AG04450 (cell line): ENCODE measurements around the gene GCLC. TPM values are rescaled to one million over a fixed set of nuclear protein-coding genes. Genes with fewer than 3 reads are reported as not detected.

Experiments used
- CTCF ChIA-PET: fragments of 300-600, 350-600 bp; formaldehyde crosslinking; extraction: SDS; loops from one replicate; lab custom pipeline; 2022; ENCODE audit warnings: antibody characterized with exemption, inconsistent platforms; lab: Charles Lee
- POLR2A ChIA-PET: fragments of 350-600 bp; formaldehyde crosslinking; extraction: SDS; loops from one replicate; lab custom pipeline; 2021; ENCODE audit warnings: antibody characterized with exemption, inconsistent platforms; lab: Yijun Ruan, JAX
- DNase-seq: peaks from one replicate; pipeline ENCODE4 v3.0.0-alpha.2; 2011; ENCODE audit warnings: low read depth, low spot score
- H3K27ac ChIP-seq: one replicate; pipeline ENCODE4 v1.5.1; 2012; ENCODE audit warnings: low read depth, low read length, control low read depth
- H3K27me3 ChIP-seq: one replicate; pipeline ENCODE4 v1.6.0; 2012; ENCODE audit warnings: low read length; ENCODE audit not compliant: control insufficient read depth, insufficient read depth
- H3K4me3 ChIP-seq: 2 replicates; pipeline ENCODE4 v1.5.1; 2011; ENCODE audit warnings: mild to moderate bottlenecking, low read depth, low read length, control low read depth
- H3K9me3 ChIP-seq: 2 replicates; pipeline ENCODE4 v1.5.1; 2012; ENCODE audit warnings: low read length; ENCODE audit not compliant: control insufficient read depth, insufficient read depth
- polyA plus RNA-seq: library from polyadenylated mRNA; depleted of rRNA; stranded (reverse); fragments of >200 nt; gene quantifications from 2 replicates; pipeline ENCODE4 v1.2.3, GENCODE V29; 2011
- TF ChIP-seq, protein P1 (sequence below): IDR thresholded peaks from 2 replicates; pipeline ENCODE4 v1.5.1; 2011; ENCODE audit warnings: low read depth, low read length, control low read depth, inconsistent platforms

Gene GCLC
- polyA plus RNA-seq, 1 experiment, result 89.3 TPM

DNA sequence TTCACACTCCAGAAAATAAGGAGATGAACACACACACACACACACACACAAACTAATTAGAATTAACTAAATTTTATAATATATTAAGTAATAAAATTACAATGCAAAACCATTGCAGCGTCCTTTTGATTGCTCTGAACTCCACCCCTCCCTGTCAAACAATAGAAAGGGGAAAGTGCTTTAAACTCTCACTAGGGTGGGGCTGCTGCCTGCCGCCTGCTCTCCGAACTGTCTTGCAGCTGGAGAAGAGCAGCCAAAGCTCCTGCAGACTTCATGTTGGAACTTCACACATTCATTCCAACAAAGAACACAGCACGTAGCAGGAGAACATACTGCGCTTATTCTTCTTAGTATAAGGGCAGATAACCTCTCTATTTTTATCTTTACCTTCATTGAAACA is 83.2 kb downstream of the GCLC start:
- ChIA-PET CTCF (interaction anchor here (1.3 to 1.6 kb wide), 2 partner anchors 25 to 290 kb away, joined by 3 to 4 read pairs; no protein-coding TSS in a partner anchor), POLR2A (no interaction called here)
- Histone ChIP-seq H3K4me3 (no peak overlapping the region), H3K27me3 (peaks cover 15% of the 10 kb centered on the region), H3K9me3 (no peaks in the 10 kb centered on the region), H3K27ac (no peak overlapping the region)
- DNase-seq, result no peak
- TF ChIP-seq, protein P1, sequence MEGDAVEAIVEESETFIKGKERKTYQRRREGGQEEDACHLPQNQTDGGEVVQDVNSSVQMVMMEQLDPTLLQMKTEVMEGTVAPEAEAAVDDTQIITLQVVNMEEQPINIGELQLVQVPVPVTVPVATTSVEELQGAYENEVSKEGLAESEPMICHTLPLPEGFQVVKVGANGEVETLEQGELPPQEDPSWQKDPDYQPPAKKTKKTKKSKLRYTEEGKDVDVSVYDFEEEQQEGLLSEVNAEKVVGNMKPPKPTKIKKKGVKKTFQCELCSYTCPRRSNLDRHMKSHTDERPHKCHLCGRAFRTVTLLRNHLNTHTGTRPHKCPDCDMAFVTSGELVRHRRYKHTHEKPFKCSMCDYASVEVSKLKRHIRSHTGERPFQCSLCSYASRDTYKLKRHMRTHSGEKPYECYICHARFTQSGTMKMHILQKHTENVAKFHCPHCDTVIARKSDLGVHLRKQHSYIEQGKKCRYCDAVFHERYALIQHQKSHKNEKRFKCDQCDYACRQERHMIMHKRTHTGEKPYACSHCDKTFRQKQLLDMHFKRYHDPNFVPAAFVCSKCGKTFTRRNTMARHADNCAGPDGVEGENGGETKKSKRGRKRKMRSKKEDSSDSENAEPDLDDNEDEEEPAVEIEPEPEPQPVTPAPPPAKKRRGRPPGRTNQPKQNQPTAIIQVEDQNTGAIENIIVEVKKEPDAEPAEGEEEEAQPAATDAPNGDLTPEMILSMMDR, result no peak

DNA sequence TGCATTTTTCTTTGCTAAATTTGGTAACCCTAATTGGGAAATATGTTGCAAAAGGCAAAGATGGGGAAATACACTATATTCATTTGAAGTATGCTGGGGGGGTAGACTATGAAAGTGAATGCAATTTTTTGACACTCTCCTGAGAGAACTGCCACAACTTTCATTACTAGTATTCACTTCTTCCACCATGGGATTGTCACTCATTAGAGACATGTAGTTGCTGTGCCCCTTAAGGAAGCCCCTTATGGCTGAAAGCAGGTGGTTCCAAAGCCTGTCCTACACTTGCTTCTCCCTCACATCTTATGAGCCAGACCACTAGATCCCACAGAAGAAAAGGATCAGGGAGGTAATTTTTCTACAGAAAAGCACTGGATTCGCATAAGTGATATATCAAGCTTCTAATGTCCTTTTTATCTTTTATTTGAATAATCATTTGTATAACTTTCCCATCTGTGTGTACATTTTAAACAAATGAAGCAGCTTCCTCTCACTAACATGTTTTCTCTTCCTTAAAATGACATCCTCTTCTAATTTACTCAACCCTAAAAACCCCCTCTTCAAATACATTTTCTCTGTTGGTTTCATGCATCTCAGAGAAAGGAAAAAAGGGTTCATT is 83.8 kb downstream of the GCLC start:
- TF ChIP-seq, protein P1, result no peak
- H3K27ac ChIP-seq, result no peak overlapping the region
- ChIA-PET CTCF (interaction anchor here (1.3 to 1.6 kb wide), 2 partner anchors 24 to 290 kb away, joined by 3 to 4 read pairs; no protein-coding TSS in a partner anchor), POLR2A (no interaction called here)
- DNase-seq, result no peak
- no peak overlapping the region for H3K4me3 ChIP-seq
- H3K9me3 ChIP-seq, result no peaks in the 10 kb centered on the region
- H3K27me3 ChIP-seq, result peaks cover 15% of the 10 kb centered on the region

DNA sequence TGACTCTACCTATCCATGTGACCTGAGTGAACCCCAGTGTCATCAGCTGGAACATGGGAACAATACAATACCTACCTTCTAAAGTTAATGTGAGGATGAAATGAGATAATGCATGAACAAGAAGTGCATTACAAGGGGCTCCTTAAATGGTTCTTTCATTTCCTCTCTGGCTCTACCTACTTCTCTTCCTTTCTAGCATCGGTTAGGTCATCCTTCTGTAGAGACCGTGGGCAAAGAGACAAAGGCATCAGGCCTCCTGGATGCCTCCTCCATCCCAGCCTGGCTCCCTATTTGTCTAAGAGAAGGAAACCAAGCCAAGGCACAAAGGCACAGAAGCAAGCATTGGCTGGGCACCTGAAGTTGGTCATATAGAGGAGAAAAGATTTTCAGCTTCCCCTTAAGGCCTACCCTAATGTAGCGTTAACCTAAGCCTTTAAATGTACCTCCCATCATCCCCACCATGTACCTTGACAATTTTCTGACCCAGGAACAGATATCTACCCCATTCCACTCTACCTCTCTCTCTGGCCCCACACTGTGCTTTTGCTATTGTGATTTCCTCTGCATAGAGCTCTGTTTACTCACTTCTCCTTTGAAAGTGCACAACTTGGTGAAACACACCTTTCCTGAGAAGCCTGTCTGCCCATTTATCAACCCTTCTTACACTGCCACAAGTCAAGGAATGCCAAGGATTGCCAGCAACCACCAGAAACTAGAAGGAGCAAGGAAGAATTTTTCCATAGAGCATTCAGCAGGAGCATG is 86.6 kb downstream of the GCLC start:
- TF ChIP-seq, protein P1, result no peak
- CTCF ChIA-PET, result interaction anchor here (2.2 kb wide), 1 partner anchor 26 kb away, joined by 5 read pairs; no protein-coding TSS in a partner anchor
- H3K27me3 ChIP-seq, result peaks cover 15% of the 10 kb centered on the region
- no peak overlapping the region for H3K4me3 ChIP-seq
- no peak for DNase-seq
- POLR2A ChIA-PET, result no interaction called here
- no peaks in the 10 kb centered on the region for H3K9me3 ChIP-seq
- no peak overlapping the region for H3K27ac ChIP-seq

DNA sequence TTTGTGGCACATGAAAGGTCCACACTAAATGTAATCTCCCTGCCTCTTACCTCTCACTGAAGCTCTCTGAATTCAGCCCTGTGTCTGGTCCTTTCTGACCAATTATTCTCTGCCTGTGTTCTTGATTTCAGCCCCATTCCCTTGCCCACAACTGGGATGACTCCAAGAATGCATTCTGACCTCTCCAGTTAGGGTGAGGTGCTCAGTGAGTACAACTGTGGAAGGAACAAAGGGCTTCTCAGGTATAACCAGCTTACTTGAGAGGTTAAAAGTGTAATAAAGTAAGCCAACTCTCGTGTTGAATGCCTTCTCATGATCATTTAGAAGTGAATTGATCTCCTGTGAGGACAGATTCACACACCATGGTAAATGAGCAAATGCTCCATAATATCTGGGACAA is 88.1 kb downstream of the GCLC start:
- Histone ChIP-seq H3K4me3 (no peak overlapping the region), H3K9me3 (no peaks in the 10 kb centered on the region), H3K27me3 (peaks cover 11% of the 10 kb centered on the region), H3K27ac (no peak overlapping the region)
- no peak for DNase-seq
- ChIA-PET POLR2A (no interaction called here), CTCF (interaction anchor here (2.2 kb wide), 1 partner anchor 27 kb away, joined by 5 read pairs; no protein-coding TSS in a partner anchor)
- TF ChIP-seq, protein P1, result no peak

DNA sequence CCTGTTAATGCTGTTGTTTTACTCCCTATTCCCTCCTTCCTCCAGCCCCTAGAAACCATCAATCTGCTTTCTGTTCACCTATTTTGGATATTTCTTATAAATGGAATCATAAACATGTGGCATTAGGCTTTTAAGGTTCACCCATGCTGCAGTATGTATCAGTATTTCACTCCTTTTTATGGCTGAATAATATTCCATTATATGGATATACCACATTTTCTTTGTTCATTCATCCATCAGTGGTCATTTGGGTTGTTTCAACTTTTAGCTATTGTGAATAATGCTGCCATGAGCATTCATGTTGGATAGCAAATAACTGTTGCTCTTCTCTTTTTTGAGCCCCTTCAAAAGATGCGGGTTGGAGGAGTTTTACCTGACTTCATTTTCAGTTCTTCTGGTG is 89.2 kb downstream of the GCLC start:
- no peak for DNase-seq
- Histone ChIP-seq H3K27me3 (peaks cover 6% of the 10 kb centered on the region), H3K9me3 (no peaks in the 10 kb centered on the region), H3K27ac (no peak overlapping the region), H3K4me3 (no peak overlapping the region)
- CTCF ChIA-PET, result interaction anchor here (0.8 kb wide), 1 partner anchor 17 kb away, joined by 3 read pairs; no protein-coding TSS in a partner anchor
- POLR2A ChIA-PET, result no interaction called here
- TF ChIP-seq, protein P1, result no peak
